K562 (cell line): Measurements from ENCODE around the gene SIAE. TPM values are rescaled to one million over a fixed set of nuclear protein-coding genes. Genes with fewer than 3 reads are reported as not detected.
A peak's percentile ranks its signal among the peaks of the same experiment; 100 is the strongest.

Experiments
- ARNT ChIP-seq, 2 experiments: fragments of 450-650 bp; IDR thresholded peaks; 2 replicates each; pipeline ENCODE4 v1.6.1; 2016; ENCODE audit warnings: mild to moderate bottlenecking in 1 of 2
- CBX1 ChIP-seq: sonication (generic); IDR thresholded peaks from 2 replicates; pipeline ENCODE4 v1.6.1; 2016; ENCODE audit warnings: antibody characterized with exemption, low read depth, mild to moderate bottlenecking
- CBX3 ChIP-seq, 2 experiments: IDR thresholded peaks; 1 replicate in 1 of 2; 2 replicates in 1 of 2; pipeline ENCODE4 v1.6.1; 2012; ENCODE audit warnings: inconsistent platforms in 2 of 2, low read length in 2 of 2, borderline replicate concordance in 1 of 2, control low read depth in 1 of 2
- CTBP1 ChIP-seq: fragments of 450-650 bp; IDR thresholded peaks from 2 replicates; pipeline ENCODE4 v1.6.1; 2016; ENCODE audit warnings: borderline replicate concordance
- DNMT1 ChIP-seq: fragments of 450-650 bp; IDR thresholded peaks from 2 replicates; pipeline ENCODE4 v1.6.1; 2016; ENCODE audit warnings: antibody characterized with exemption, mild to moderate bottlenecking
- EGR1 ChIP-seq: fragments of 450-650 bp; conservative IDR thresholded peaks from 2 replicates; pipeline ENCODE4 v1.6.1; 2017; ENCODE audit warnings: mild to moderate bottlenecking
- EHMT2 ChIP-seq: fragments of 450-650 bp; IDR thresholded peaks from 2 replicates; pipeline ENCODE4 v1.6.1; 2018; ENCODE audit warnings: antibody characterized with exemption
- HDAC2 ChIP-seq: fragments of 450-650 bp; IDR thresholded peaks from 2 replicates; pipeline ENCODE4 v1.6.1; 2016; ENCODE audit warnings: mild to moderate bottlenecking
- KDM1A ChIP-seq, 2 experiments: fragments of 450-650 bp; IDR thresholded peaks; 2 replicates each; pipeline ENCODE4 v1.6.1; 2016; ENCODE audit warnings: mild to moderate bottlenecking in 2 of 2
- KLF1 ChIP-seq: fragments of 450-650 bp; IDR thresholded peaks from 2 replicates; pipeline ENCODE4 v1.6.1; 2016; ENCODE audit warnings: missing genetic modification characterization, missing compliant biosample characterization
- MEF2D ChIP-seq: conservative IDR thresholded peaks from 2 replicates; pipeline ENCODE4 v1.6.1; 2016; ENCODE audit warnings: low read depth, missing genetic modification characterization, missing compliant biosample characterization
- MTA2 ChIP-seq: fragments of 450-650 bp; IDR thresholded peaks from 2 replicates; pipeline ENCODE4 v1.6.1; 2016; ENCODE audit warnings: low read depth
- NCOA1 ChIP-seq: fragments of 450-650 bp; IDR thresholded peaks from 2 replicates; pipeline ENCODE4 v1.6.1; 2016; ENCODE audit warnings: low read depth
- NCOA4 ChIP-seq: fragments of 450-650 bp; IDR thresholded peaks from 2 replicates; pipeline ENCODE4 v1.6.1; 2018; ENCODE audit warnings: mild to moderate bottlenecking; ENCODE audit not compliant: partially characterized antibody
- PML ChIP-seq: IDR thresholded peaks from 2 replicates; pipeline ENCODE4 v1.6.1; 2012; ENCODE audit warnings: low read length, inconsistent platforms
- RUNX1 ChIP-seq: sonication (generic); IDR thresholded peaks from 2 replicates; pipeline ENCODE4 v1.6.1; 2016; ENCODE audit warnings: antibody characterized with exemption, low read depth
- SMAD4 ChIP-seq: fragments of 250-450 bp; sonication (Bioruptor Pico); conservative IDR thresholded peaks from 2 replicates; pipeline ENCODE4 v1.8.0; 2021; ENCODE audit warnings: inconsistent platforms, mild to moderate bottlenecking, moderate library complexity
- TAL1 ChIP-seq: fragments of 450-650 bp; IDR thresholded peaks from 2 replicates; pipeline ENCODE4 v1.6.1; 2016; ENCODE audit warnings: mild to moderate bottlenecking
- ZKSCAN8 ChIP-seq: fragments of 200-800 bp; sonication (Bioruptor generic); IDR thresholded peaks from 2 replicates; pipeline ENCODE4 v1.6.1; 2016; ENCODE audit warnings: missing genetic modification characterization, missing compliant biosample characterization
- ZNF124 ChIP-seq: sonication (generic); formaldehyde crosslinking; IDR thresholded peaks from 2 replicates; pipeline ENCODE4 v1.8.1; 2022; ENCODE audit warnings: missing genetic modification reagents
- ZNF140 ChIP-seq: fragments of 250-450 bp; sonication (Bioruptor Pico); IDR thresholded peaks from 2 replicates; pipeline ENCODE4 v1.8.0; 2021; ENCODE audit warnings: moderate library complexity, mild to moderate bottlenecking, inconsistent platforms
- polyA plus RNA-seq, 8 experiments: library from polyadenylated mRNA; depleted of rRNA in 4 of 8; stranded (reverse) in 5 of 8; unstranded in 3 of 8; fragments of >200 nt; fragmentation: Nextera tagmentation in 2 of 8; fragmentation: Illumina TruSeq in 1 of 8; extraction: Ambion mirVana in 2 of 8; extraction: Trizol in 1 of 8; gene quantifications; 2 replicates each; pipeline versions ENCODE4 v1.2.1 to v1.2.3, GENCODE V29; 2011 to 2014; ENCODE audit warnings: inconsistent platforms in 1 of 8, missing spikeins in 1 of 8
- total RNA-seq, 7 experiments: library from RNA; depleted of rRNA in 6 of 7; stranded (reverse); fragments of >200 nt in 6 of 7; fragmentation: Illumina TruSeq in 2 of 7; extraction: Trizol in 2 of 7; gene quantifications; 2 replicates each; pipeline versions ENCODE4 v1.2.1 to v1.2.3, GENCODE V29; 2011 to 2021; ENCODE audit warnings: low replicate concordance in 1 of 7
- TF ChIP-seq, protein P1 (sequence below): fragments of 200-400 bp; formaldehyde crosslinking; IDR thresholded peaks from 2 replicates; pipeline ENCODE4 v1.6.1; 2017; ENCODE audit warnings: mild to moderate bottlenecking, low read depth, low read length, moderate library complexity
- TF ChIP-seq, protein P2 (sequence below), 2 experiments: IDR thresholded peaks; 2 replicates each; pipeline ENCODE4 v1.6.1; 2012; ENCODE audit warnings: improper control_type of control experiment in 2 of 2, low read depth in 2 of 2, low read length in 2 of 2, borderline replicate concordance in 1 of 2
- TF ChIP-seq, protein P3 (sequence below): fragments of 450-650 bp; IDR thresholded peaks from 2 replicates; pipeline ENCODE4 v1.6.1; 2016; ENCODE audit warnings: antibody characterized with exemption
- TF ChIP-seq, protein P4 (sequence below): fragments of 200-800 bp; sonication (Bioruptor generic); IDR thresholded peaks from 2 replicates; pipeline ENCODE4 v1.6.1; 2017; ENCODE audit warnings: missing genetic modification characterization, missing compliant biosample characterization

The SIAE gene
- total and polyA plus RNA-seq, 9 of the 15 experiments (the other 6 are each of a cell fraction or from before 2014, with no cell fraction given) = 0.89 to 9.6 (median 3.7) TPM

DNA sequence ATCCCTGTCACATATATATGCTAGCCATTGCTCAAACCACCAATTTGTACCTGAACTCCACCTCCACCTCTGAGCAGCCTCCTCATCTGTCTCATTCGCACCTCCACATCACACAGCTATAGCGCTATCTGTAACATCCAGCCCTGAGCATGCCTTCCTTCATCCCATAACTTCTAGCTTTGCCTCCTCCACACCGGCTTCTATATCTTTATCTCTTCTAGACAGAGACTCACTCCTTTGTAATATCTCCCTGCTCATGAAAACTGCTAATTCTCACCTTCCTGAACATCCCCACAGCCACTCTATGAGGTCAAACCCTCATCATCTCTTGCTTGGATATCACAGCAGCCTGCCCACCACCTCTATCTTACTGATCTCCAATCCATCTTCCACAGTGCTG, 5.9 kb downstream of the SIAE start (continued):
- TF ChIP-seq MEF2D (tag) = 0 out of 2 replicates have a peak, but pooled peaks have one; percentile 41
- TF ChIP-seq NCOA1 = peak; percentile 55; the same call in 1 of the 2 replicates
- peak in 1 of 2 experiments; percentile 63; a peak in 1 of 3 replicates for TF ChIP-seq CBX3 (IDR thresholded peaks at IDR 0.05; ENCODE audit: borderline replicate concordance in 1 of 2, low read length in 2 of 2)
- no peak for TF ChIP-seq ZNF140 (CRISPR knock-in tag)
- peak; percentile 38; the same call in 1 of the 2 replicates for TF ChIP-seq ZKSCAN8 (CRISPR knock-in tag)
- TF ChIP-seq EHMT2 = 0 out of 2 replicates have a peak, but pooled peaks have one; percentile 9
- TF ChIP-seq HDAC2 = peak; percentile 78
- peak; percentile 84 for TF ChIP-seq PML
- TF ChIP-seq, protein P1, sequence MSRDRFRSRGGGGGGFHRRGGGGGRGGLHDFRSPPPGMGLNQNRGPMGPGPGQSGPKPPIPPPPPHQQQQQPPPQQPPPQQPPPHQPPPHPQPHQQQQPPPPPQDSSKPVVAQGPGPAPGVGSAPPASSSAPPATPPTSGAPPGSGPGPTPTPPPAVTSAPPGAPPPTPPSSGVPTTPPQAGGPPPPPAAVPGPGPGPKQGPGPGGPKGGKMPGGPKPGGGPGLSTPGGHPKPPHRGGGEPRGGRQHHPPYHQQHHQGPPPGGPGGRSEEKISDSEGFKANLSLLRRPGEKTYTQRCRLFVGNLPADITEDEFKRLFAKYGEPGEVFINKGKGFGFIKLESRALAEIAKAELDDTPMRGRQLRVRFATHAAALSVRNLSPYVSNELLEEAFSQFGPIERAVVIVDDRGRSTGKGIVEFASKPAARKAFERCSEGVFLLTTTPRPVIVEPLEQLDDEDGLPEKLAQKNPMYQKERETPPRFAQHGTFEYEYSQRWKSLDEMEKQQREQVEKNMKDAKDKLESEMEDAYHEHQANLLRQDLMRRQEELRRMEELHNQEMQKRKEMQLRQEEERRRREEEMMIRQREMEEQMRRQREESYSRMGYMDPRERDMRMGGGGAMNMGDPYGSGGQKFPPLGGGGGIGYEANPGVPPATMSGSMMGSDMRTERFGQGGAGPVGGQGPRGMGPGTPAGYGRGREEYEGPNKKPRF = no peak
- no peak for TF ChIP-seq RUNX1
- TF ChIP-seq CBX1 = no peak
- TF ChIP-seq ARNT (IDR thresholded peaks at IDR 0.05) = peak; percentile 80 to 83; a peak in 3 of 4 replicates
- TF ChIP-seq, protein P2, sequence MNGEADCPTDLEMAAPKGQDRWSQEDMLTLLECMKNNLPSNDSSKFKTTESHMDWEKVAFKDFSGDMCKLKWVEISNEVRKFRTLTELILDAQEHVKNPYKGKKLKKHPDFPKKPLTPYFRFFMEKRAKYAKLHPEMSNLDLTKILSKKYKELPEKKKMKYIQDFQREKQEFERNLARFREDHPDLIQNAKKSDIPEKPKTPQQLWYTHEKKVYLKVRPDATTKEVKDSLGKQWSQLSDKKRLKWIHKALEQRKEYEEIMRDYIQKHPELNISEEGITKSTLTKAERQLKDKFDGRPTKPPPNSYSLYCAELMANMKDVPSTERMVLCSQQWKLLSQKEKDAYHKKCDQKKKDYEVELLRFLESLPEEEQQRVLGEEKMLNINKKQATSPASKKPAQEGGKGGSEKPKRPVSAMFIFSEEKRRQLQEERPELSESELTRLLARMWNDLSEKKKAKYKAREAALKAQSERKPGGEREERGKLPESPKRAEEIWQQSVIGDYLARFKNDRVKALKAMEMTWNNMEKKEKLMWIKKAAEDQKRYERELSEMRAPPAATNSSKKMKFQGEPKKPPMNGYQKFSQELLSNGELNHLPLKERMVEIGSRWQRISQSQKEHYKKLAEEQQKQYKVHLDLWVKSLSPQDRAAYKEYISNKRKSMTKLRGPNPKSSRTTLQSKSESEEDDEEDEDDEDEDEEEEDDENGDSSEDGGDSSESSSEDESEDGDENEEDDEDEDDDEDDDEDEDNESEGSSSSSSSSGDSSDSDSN (IDR thresholded peaks at IDR 0.05; ENCODE audit: borderline replicate concordance in 1 of 2, low read depth in 2 of 2, low read length in 2 of 2) = 0 out of 4 replicates have a peak, but pooled peaks of 1 of the 2 experiments have one; percentile 24
- TF ChIP-seq CTBP1 = peak; percentile 89
- TF ChIP-seq KDM1A (IDR thresholded peaks at IDR 0.05) = peak; percentile 90 to 93
- TF ChIP-seq DNMT1 = no peak
- TF ChIP-seq MTA2 = peak; percentile 88
- peak; percentile 91 for TF ChIP-seq SMAD4 (CRISPR knock-in tag)
- TF ChIP-seq EGR1 = peak; percentile 60
- TF ChIP-seq NCOA4 = no peak
- no peak for TF ChIP-seq KLF1 (tag)
- TF ChIP-seq ZNF124 = no peak
- TF ChIP-seq TAL1 = peak; percentile 96
- TF ChIP-seq, protein P3, sequence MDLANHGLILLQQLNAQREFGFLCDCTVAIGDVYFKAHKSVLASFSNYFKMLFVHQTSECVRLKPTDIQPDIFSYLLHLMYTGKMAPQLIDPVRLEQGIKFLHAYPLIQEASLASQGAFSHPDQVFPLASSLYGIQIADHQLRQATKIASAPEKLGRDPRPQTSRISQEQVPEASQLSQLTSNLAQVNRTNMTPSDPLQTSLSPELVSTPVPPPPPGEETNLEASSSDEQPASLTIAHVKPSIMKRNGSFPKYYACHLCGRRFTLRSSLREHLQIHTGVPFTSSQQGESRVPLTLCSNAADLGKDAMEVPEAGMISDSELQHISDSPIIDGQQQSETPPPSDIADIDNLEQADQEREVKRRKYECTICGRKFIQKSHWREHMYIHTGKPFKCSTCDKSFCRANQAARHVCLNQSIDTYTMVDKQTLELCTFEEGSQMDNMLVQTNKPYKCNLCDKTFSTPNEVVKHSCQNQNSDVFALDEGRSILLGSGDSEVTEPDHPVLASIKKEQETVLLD = peak; percentile 57; the same call in 1 of the 2 replicates
- TF ChIP-seq, protein P4, sequence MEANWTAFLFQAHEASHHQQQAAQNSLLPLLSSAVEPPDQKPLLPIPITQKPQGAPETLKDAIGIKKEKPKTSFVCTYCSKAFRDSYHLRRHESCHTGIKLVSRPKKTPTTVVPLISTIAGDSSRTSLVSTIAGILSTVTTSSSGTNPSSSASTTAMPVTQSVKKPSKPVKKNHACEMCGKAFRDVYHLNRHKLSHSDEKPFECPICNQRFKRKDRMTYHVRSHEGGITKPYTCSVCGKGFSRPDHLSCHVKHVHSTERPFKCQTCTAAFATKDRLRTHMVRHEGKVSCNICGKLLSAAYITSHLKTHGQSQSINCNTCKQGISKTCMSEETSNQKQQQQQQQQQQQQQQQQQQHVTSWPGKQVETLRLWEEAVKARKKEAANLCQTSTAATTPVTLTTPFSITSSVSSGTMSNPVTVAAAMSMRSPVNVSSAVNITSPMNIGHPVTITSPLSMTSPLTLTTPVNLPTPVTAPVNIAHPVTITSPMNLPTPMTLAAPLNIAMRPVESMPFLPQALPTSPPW = peak; percentile 28; the same call in 1 of the 2 replicates
